Fibroblast of lung (primary cell): ENCODE results near the gene MEG3. TPM values are rescaled to one million over a fixed set of nuclear protein-coding genes. Genes with fewer than 3 reads are reported as not detected.

Source experiments
- DNase-seq, 2 donors: peaks; one replicate each; pipeline versions ENCODE4 v3.0.0 to v3.0.0-alpha.2; 2010; ENCODE audit warnings: low read depth in 2 of 2
- H2AFZ ChIP-seq: 2 replicates; pipeline ENCODE4 v1.5.1; 2012; ENCODE audit warnings: low read length, control low read depth, inconsistent platforms
- H3K27ac ChIP-seq: 2 replicates; pipeline ENCODE4 v1.5.1; 2011; ENCODE audit warnings: low read length, control low read depth; ENCODE audit not compliant: insufficient read depth
- H3K27me3 ChIP-seq: 2 replicates; pipeline ENCODE4 v1.5.1; 2011; ENCODE audit warnings: mild to moderate bottlenecking, low read length; ENCODE audit not compliant: control insufficient read depth, insufficient read depth
- H3K36me3 ChIP-seq: 2 replicates; pipeline ENCODE4 v1.5.1; 2011; ENCODE audit warnings: low read length; ENCODE audit not compliant: control insufficient read depth, insufficient read depth
- H3K4me1 ChIP-seq: 2 replicates; pipeline ENCODE4 v1.5.1; 2011; ENCODE audit warnings: low read length; ENCODE audit not compliant: control insufficient read depth, insufficient read depth; ENCODE audit errors: extremely low read depth
- H3K4me2 ChIP-seq: 2 replicates; pipeline ENCODE4 v1.5.1; 2011; ENCODE audit warnings: low read length, control low read depth; ENCODE audit not compliant: insufficient read depth; ENCODE audit errors: extremely low read depth
- H3K4me3 ChIP-seq, 4 experiments: fragments of 200-600 bp in 1 of 4; sonication (generic) in 1 of 4; replicated peaks in 1 of 4; 2 replicates each; pipeline ENCODE4 v1.5.1; 2011 to 2016; ENCODE audit warnings: low read length in 4 of 4, low read depth in 3 of 4, mild to moderate bottlenecking in 3 of 4, control low read depth in 2 of 4, inconsistent platforms in 1 of 4, mixed read lengths in 1 of 4; ENCODE audit not compliant: insufficient read depth in 1 of 4; ENCODE audit errors: control extremely low read depth in 1 of 4
- H3K79me2 ChIP-seq: 2 replicates; pipeline ENCODE4 v1.5.1; 2012; ENCODE audit warnings: mild to moderate bottlenecking, low read length, inconsistent platforms; ENCODE audit not compliant: control insufficient read depth, insufficient read depth
- H3K9ac ChIP-seq: 2 replicates; pipeline ENCODE4 v1.5.1; 2011; ENCODE audit warnings: mild to moderate bottlenecking, low read length, control low read depth; ENCODE audit not compliant: insufficient read depth
- H3K9me3 ChIP-seq: 2 replicates; pipeline ENCODE4 v1.5.1; 2012; ENCODE audit warnings: low read depth, low read length; ENCODE audit not compliant: control insufficient read depth, insufficient read depth
- H4K20me1 ChIP-seq: 2 replicates; pipeline ENCODE4 v1.5.1; 2011; ENCODE audit warnings: low read length; ENCODE audit not compliant: control insufficient read depth, insufficient read depth; ENCODE audit errors: extremely low read depth
- EZH2 ChIP-seq: IDR thresholded peaks from 2 replicates; pipeline ENCODE4 v1.5.1; 2012; ENCODE audit warnings: low read length, control low read depth, mild to moderate bottlenecking; ENCODE audit errors: missing control alignments
- polyA plus RNA-seq, 2 donors: library from polyadenylated mRNA; depleted of rRNA in 1 of 2; stranded (reverse) in 1 of 2; unstranded in 1 of 2; fragments of >200 nt; gene quantifications; 2 replicates each; pipeline ENCODE4 v1.2.1, GENCODE V29; 2011 to 2012; ENCODE audit warnings: missing spikeins in 1 of 2
- total RNA-seq: library from RNA; depleted of rRNA; stranded (reverse); fragments of >200 nt; gene quantifications from 2 replicates; pipeline ENCODE4 v1.2.1, GENCODE V29; 2014
- TF ChIP-seq, protein P1 (sequence below), 2 donors: IDR thresholded peaks in 1 of 2; conservative IDR thresholded peaks in 1 of 2; 1 replicate in 1 of 2; 2 replicates in 1 of 2; pipeline ENCODE4 v1.5.1; 2011 to 2012; ENCODE audit warnings: low read length in 2 of 2, control low read depth in 1 of 2, inconsistent platforms in 1 of 2, low read depth in 1 of 2, mild to moderate bottlenecking in 1 of 2

Gene MEG3
- total and polyA plus RNA-seq, 2 donors (not counting 1 experiment from before 2014, with no cell fraction given), result 104 to 182 TPM

DNA sequence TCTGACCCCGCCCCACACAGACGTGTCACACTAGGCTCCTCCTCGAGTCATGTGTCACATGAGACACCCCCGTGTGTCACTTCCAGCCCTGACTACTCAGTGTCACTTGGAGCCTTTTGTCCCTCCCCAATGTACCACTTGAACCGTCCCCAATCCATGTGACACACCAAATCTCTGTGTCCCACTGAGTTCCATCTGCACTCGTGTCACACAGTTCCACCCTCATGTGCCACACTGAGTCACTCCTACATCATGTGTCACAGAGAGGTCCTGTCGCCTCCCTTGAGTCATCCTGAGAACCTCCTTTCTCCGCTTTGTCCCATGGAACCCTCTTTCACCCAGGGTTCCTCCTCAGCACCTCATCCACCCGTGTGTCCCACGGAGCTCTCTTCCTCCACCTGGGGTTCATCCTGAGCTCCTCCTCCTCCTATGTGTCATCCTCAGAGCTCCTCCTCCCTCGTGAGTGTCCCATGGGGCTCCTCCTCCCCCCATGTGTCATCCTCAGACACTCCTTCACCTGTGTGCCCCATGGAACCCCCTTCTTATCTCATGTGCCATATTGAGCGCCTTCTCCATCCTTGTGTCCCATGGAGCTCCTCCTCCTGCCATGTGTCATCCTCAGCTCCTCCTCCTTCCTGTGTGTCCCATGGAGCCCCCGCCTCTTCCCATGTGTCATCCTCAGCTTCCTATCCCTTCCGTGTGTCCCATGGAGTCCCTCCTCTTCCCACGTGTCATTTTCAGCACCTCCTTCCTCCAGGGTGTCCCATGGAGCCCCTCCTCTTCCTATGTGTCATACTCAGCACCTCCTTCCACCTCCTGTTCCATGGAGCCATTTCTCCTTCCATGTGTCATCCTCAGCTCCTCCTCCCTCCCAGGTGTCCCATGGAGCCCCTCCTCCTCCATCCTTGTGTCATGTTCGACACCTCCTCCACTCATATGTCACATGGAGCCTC lies 45.6 kb downstream of the MEG3 start:
- Histone ChIP-seq H4K20me1 (no peaks in the 10 kb centered on the region), H3K4me3 (no peak overlapping the region), H3K4me2 (no peak overlapping the region), H3K27ac (no peak overlapping the region), H3K9ac (no peak overlapping the region), H3K79me2 (peaks cover 8% of the 10 kb centered on the region), H3K4me1 (no peaks in the 10 kb centered on the region), H3K27me3 (no peaks in the 10 kb centered on the region), H2AFZ (no peak overlapping the region), H3K9me3 (no peaks in the 10 kb centered on the region), H3K36me3 (no peaks in the 10 kb centered on the region)
- TF ChIP-seq EZH2, result no peak
- TF ChIP-seq, protein P1, sequence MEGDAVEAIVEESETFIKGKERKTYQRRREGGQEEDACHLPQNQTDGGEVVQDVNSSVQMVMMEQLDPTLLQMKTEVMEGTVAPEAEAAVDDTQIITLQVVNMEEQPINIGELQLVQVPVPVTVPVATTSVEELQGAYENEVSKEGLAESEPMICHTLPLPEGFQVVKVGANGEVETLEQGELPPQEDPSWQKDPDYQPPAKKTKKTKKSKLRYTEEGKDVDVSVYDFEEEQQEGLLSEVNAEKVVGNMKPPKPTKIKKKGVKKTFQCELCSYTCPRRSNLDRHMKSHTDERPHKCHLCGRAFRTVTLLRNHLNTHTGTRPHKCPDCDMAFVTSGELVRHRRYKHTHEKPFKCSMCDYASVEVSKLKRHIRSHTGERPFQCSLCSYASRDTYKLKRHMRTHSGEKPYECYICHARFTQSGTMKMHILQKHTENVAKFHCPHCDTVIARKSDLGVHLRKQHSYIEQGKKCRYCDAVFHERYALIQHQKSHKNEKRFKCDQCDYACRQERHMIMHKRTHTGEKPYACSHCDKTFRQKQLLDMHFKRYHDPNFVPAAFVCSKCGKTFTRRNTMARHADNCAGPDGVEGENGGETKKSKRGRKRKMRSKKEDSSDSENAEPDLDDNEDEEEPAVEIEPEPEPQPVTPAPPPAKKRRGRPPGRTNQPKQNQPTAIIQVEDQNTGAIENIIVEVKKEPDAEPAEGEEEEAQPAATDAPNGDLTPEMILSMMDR (conservative IDR thresholded peaks at IDR 0.05 in 1 of 2, IDR thresholded peaks at IDR 0.05 in 1 of 2; ENCODE audit: low read depth in 1 of 2, low read length in 2 of 2), result no peak
- peak; percentile 7 to 65 for DNase-seq

- no peak overlapping the region for H3K27ac ChIP-seq
- H3K4me2 ChIP-seq, result no peak overlapping the region
- DNase-seq, result peak in 1 of 2 donors; percentile 44
- no peaks in the 10 kb centered on the region for H4K20me1 ChIP-seq
- H3K27me3 ChIP-seq, result no peaks in the 10 kb centered on the region
- H3K4me3 ChIP-seq, result no peak overlapping the region
- H3K79me2 ChIP-seq, result peaks cover 8% of the 10 kb centered on the region
- H3K4me1 ChIP-seq, result no peaks in the 10 kb centered on the region
- H3K36me3 ChIP-seq, result no peaks in the 10 kb centered on the region
- H2AFZ ChIP-seq, result no peak overlapping the region
- H3K9me3 ChIP-seq, result no peaks in the 10 kb centered on the region
- no peak for TF ChIP-seq EZH2
- TF ChIP-seq, protein P1 (conservative IDR thresholded peaks at IDR 0.05 in 1 of 2, IDR thresholded peaks at IDR 0.05 in 1 of 2; ENCODE audit: low read depth in 1 of 2, low read length in 2 of 2), result no peak
- H3K9ac ChIP-seq, result no peak overlapping the region
Measured at GRCh38 chr14:100872259-100873095, 46.6 kb downstream of the MEG3 start.

- TF ChIP-seq, protein P1 (conservative IDR thresholded peaks at IDR 0.05 in 1 of 2, IDR thresholded peaks at IDR 0.05 in 1 of 2; ENCODE audit: low read depth in 1 of 2, low read length in 2 of 2), result no peak
- no peak for TF ChIP-seq EZH2
- Histone ChIP-seq H3K9me3 (no peaks in the 10 kb centered on the region), H3K27ac (no peak overlapping the region), H2AFZ (no peak overlapping the region), H3K4me3 (no peak overlapping the region), H3K27me3 (no peaks in the 10 kb centered on the region), H3K4me2 (no peak overlapping the region), H3K9ac (no peak overlapping the region), H3K79me2 (peaks cover 8% of the 10 kb centered on the region), H4K20me1 (no peaks in the 10 kb centered on the region), H3K4me1 (no peaks in the 10 kb centered on the region), H3K36me3 (no peaks in the 10 kb centered on the region)
- no peak for DNase-seq
Measured at GRCh38 chr14:100873096-100873482, 47.2 kb downstream of the MEG3 start.
